Measurements from ENCODE around the gene SMAD6.

Gene SMAD6

GRCh38 chr15:66778314-66778665 is 76.3 kb downstream of the SMAD6 start:
- no peak for DNase-seq

- no peak for DNase-seq
These were observed 76.7 kb downstream of the SMAD6 start for GRCh38 chr15:66778716-66779115.

- no peak for DNase-seq
These were observed 77.4 kb downstream of the SMAD6 start for GRCh38 chr15:66779331-66780009.

GRCh38 chr15:66780172-66780972 is 78.3 kb downstream of the SMAD6 start:
- DNase-seq, result no peak

- DNase-seq, result no peak
These were observed 79.1 kb downstream of the SMAD6 start for GRCh38 chr15:66780973-66781718.

GRCh38 chr15:66782785-66783184 is 80.7 kb downstream of the SMAD6 start:
- no peak for DNase-seq

- no peak for DNase-seq
These were observed 81.3 kb downstream of the SMAD6 start for GRCh38 chr15:66783314-66783713.

- DNase-seq, result no peak
These were observed 81.7 kb downstream of the SMAD6 start for GRCh38 chr15:66783725-66784124.

- DNase-seq, result no peak
These were observed 82.1 kb downstream of the SMAD6 start for GRCh38 chr15:66784174-66784573.

GRCh38 chr15:66785637-66786036 is 83.6 kb downstream of the SMAD6 start:
- no peak for DNase-seq

- DNase-seq, result no peak
These were observed 84.2 kb downstream of the SMAD6 start for GRCh38 chr15:66786222-66786621.

GRCh38 chr15:66786708-66787488 is 84.9 kb downstream of the SMAD6 start:
- DNase-seq, result no peak

- no peak for DNase-seq
These were observed 85.4 kb downstream of the SMAD6 start for GRCh38 chr15:66787489-66787871.

GRCh38 chr15:66788024-66788423 is 86.0 kb downstream of the SMAD6 start:
- DNase-seq, result no peak

- DNase-seq, result no peak
These were observed 87.3 kb downstream of the SMAD6 start for GRCh38 chr15:66789029-66790025.

GRCh38 chr15:66795851-66796250 is 93.8 kb downstream of the SMAD6 start:
- no peak for DNase-seq

GRCh38 chr15:66796343-66796742 is 94.3 kb downstream of the SMAD6 start:
- DNase-seq, result no peak

- no peak for DNase-seq
These were observed 95.9 kb downstream of the SMAD6 start for GRCh38 chr15:66797921-66798320.

- DNase-seq, result no peak
These were observed 96.5 kb downstream of the SMAD6 start for GRCh38 chr15:66798426-66799061.

- no peak for DNase-seq
These were observed 97.2 kb downstream of the SMAD6 start for GRCh38 chr15:66799242-66799641.

- DNase-seq, result no peak
These were observed 98.7 kb downstream of the SMAD6 start for GRCh38 chr15:66800584-66801235.
